RWPE2 (cell line): ENCODE measurements around the gene PSIP1.
A peak's percentile ranks its signal among the peaks of the same experiment; 100 is the strongest.

Experiments used
- ATAC-seq: fragments of 200-7000 bp; cut with Tn5 transposase; 3 replicates; pipeline ENCODE4 v1.9.1; 2021; ENCODE audit warnings: low read depth
- DNase-seq: peaks from one replicate; pipeline ENCODE4 v3.0.0-alpha.2; 2020; ENCODE audit warnings: low spot score
- H3K27ac ChIP-seq: fragments of 450-650 bp; 2 replicates; pipeline ENCODE4 v1.5.1; 2017; ENCODE audit warnings: mild to moderate bottlenecking; ENCODE audit not compliant: poor library complexity, severe bottlenecking
- H3K27me3 ChIP-seq: fragments of 250-450 bp; sonication (Bioruptor Pico); 2 replicates; pipeline ENCODE4 v1.5.1; 2021; ENCODE audit warnings: mild to moderate bottlenecking, moderate library complexity; ENCODE audit not compliant: insufficient read depth, poor library complexity, severe bottlenecking
- H3K36me3 ChIP-seq: fragments of 250-450 bp; sonication (Bioruptor Pico); 2 replicates; pipeline ENCODE4 v1.5.1; 2020; ENCODE audit warnings: low read depth, mild to moderate bottlenecking, moderate library complexity
- H3K4me1 ChIP-seq: fragments of 250-450 bp; sonication (Bioruptor Pico); 2 replicates; pipeline ENCODE4 v1.5.1; 2021; ENCODE audit warnings: mild to moderate bottlenecking, moderate library complexity; ENCODE audit not compliant: insufficient read depth, poor library complexity, severe bottlenecking
- H3K4me3 ChIP-seq: fragments of 250-450 bp; sonication (Bioruptor Pico); 2 replicates; pipeline ENCODE4 v1.5.1; 2021; ENCODE audit warnings: mild to moderate bottlenecking, moderate library complexity; ENCODE audit not compliant: severe bottlenecking
- H3K9me3 ChIP-seq: fragments of 250-450 bp; sonication (Bioruptor Pico); 2 replicates; pipeline ENCODE4 v1.5.1; 2021; ENCODE audit warnings: mild to moderate bottlenecking, moderate library complexity; ENCODE audit not compliant: severe bottlenecking
- CTCF ChIP-seq: fragments of 450-650 bp; IDR thresholded peaks from one replicate; pipeline ENCODE4 v1.5.1; 2017; ENCODE audit warnings: mild to moderate bottlenecking, moderate library complexity; ENCODE audit not compliant: poor library complexity, severe bottlenecking

Gene PSIP1

GRCh38 chr9:15498246-15498995, 12.3 kb downstream of the PSIP1 start:
- no peak for ATAC-seq
- no peak for TF ChIP-seq CTCF
- Histone ChIP-seq H3K36me3 (peaks cover 36% of the 10 kb centered on the region), H3K27ac (no peak overlapping the region), H3K4me1 (no peaks in the 10 kb centered on the region), H3K27me3 (no peaks in the 10 kb centered on the region), H3K9me3 (no peaks in the 10 kb centered on the region), H3K4me3 (no peak overlapping the region)
- no peak for DNase-seq

GRCh38 chr9:15492485-15493150, 18.2 kb downstream of the PSIP1 start:
- no peaks in the 10 kb centered on the region for H3K9me3 ChIP-seq
- H3K27ac ChIP-seq = no peak overlapping the region
- H3K27me3 ChIP-seq = no peaks in the 10 kb centered on the region
- DNase-seq (no peak), ATAC-seq (no peak)
- H3K4me3 ChIP-seq = no peak overlapping the region
- no peaks in the 10 kb centered on the region for H3K4me1 ChIP-seq
- H3K36me3 ChIP-seq = peaks cover 19% of the 10 kb centered on the region
- no peak for TF ChIP-seq CTCF

- ATAC-seq (no peak), DNase-seq (no peak)
- Histone ChIP-seq H3K27me3 (no peaks in the 10 kb centered on the region), H3K4me1 (no peaks in the 10 kb centered on the region), H3K9me3 (no peaks in the 10 kb centered on the region), H3K36me3 (peaks cover 20% of the 10 kb centered on the region), H3K27ac (no peak overlapping the region), H3K4me3 (no peak overlapping the region)
- TF ChIP-seq CTCF = no peak
Measured at GRCh38 chr9:15491950-15492349, 18.8 kb downstream of the PSIP1 start.

- ATAC-seq (peak; percentile 40; the same call in 1 of the 3 replicates), DNase-seq (no peak)
- no peak overlapping the region for H3K4me3 ChIP-seq
- peaks cover 3% of the 10 kb centered on the region for H3K27me3 ChIP-seq
- peaks cover 42% of the 10 kb centered on the region for H3K36me3 ChIP-seq
- no peaks in the 10 kb centered on the region for H3K4me1 ChIP-seq
- H3K9me3 ChIP-seq = no peaks in the 10 kb centered on the region
- peak; percentile 59 for TF ChIP-seq CTCF
- no peak overlapping the region for H3K27ac ChIP-seq
Measured at GRCh38 chr9:15485836-15486666, 24.7 kb downstream of the PSIP1 start.
